Heart left ventricle (tissue), 13 donors: ENCODE results near the gene VSTM5.

Source experiments
- CTCF ChIP-seq, 12 donors: fragments of 200-600 bp; sonication (generic) in 4 of 12; IDR thresholded peaks; one replicate each; pipeline versions ENCODE4 v1.5.0 to v1.8.0; 2018 to 2022; ENCODE audit warnings: antibody characterized with exemption in 12 of 12, mild to moderate bottlenecking in 5 of 12
- POLR2A ChIP-seq, 2 donors: fragments of 450-650 bp; IDR thresholded peaks; one replicate each; pipeline ENCODE4 v1.6.1; 2017; ENCODE audit warnings: antibody characterized with exemption in 2 of 2, mild to moderate bottlenecking in 2 of 2, moderate library complexity in 2 of 2
- donor health status: ischemic (EF 13 %, LVEDD 7.1; RV severe dilation, severe dysfunction).
- donor health status: DM: no; HTN: yes; CAD: no.
- donor health status: DM: no; HTN: no; CAD: no.
- donor health status: ischemic (EF 25% LVEDD 6.9; RV normal size, moderate dysfunction).
- donor health status: ischemic (EF 25% LVEDD 5.7; RV mildly dilated, moderate dysfunction).
- donor health status: ischemic (EF 35%, LVEDD 5.7; RV mildly dilated, moderate dysfunction).
- donor health status: nonischemic (EF 11% LVEDD 7.7; RV severe dilation, severe dysfunction).
- donor health status: DM: yes; HTN: yes; CAD: no.
- donor health status: PGD.
- donor health status: ischemic (EF 29% LVEDD 5.4; RV normal size, mild dysfunction).
- donor health status: nonischemic (EF 23%, LVEDD 6.1; RV moderate dilation, normal function).

DNA sequence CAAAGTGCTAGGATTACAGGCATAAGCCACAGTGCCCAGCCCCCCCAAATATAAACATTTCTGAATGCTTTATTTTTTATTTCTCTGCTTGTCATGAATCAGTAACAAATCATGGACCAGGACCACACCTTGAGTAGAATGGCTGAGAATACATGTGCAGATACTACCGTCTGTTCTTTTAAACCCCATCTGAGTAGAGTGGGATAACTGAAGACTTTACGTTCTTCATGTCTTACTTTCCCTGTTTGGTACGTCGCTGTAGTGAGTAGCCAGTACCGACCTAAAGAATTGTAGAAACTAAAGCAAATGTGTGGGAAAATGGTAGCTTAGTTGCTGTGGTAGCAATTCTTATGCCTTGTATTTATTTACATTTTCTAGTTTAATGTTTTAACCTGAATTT lies 36.4 kb downstream of the VSTM5 start:
- TF ChIP-seq POLR2A (IDR thresholded peaks at IDR 0.05) (no peak), CTCF (IDR thresholded peaks at IDR 0.05) (no peak)
